H9 (cell line): ENCODE results near the gene PREB. TPM values are rescaled to one million over a fixed set of nuclear protein-coding genes. Genes with fewer than 3 reads are reported as not detected.
A peak's percentile ranks its signal among the peaks of the same experiment; 100 is the strongest.

Experiments used
- DNase-seq: peaks from one replicate; pipeline ENCODE4 v3.0.0-alpha.2; 2017
- H2AFZ ChIP-seq: one replicate; pipeline ENCODE4 v1.6.1; 2013; ENCODE audit warnings: mild to moderate bottlenecking, low read length, control low read depth, moderate library complexity
- H2AK5ac ChIP-seq: 2 replicates; pipeline ENCODE4 v1.6.1; 2013; ENCODE audit warnings: low read length, control low read depth, mixed read lengths; ENCODE audit not compliant: insufficient read length
- H2BK120ac ChIP-seq: one replicate; pipeline ENCODE4 v1.6.1; 2013; ENCODE audit warnings: low read depth, mild to moderate bottlenecking, low read length, control low read depth, inconsistent platforms; ENCODE audit not compliant: poor library complexity, severe bottlenecking
- H2BK12ac ChIP-seq: 2 replicates; pipeline ENCODE4 v1.6.1; 2013; ENCODE audit warnings: low read length, control low read depth, mixed read lengths, low read depth; ENCODE audit not compliant: insufficient read length
- H2BK15ac ChIP-seq: 2 replicates; pipeline ENCODE4 v1.6.1; 2013; ENCODE audit warnings: low read depth, low read length, control low read depth
- H2BK20ac ChIP-seq: one replicate; pipeline ENCODE4 v1.6.1; 2013; ENCODE audit warnings: low read depth, mild to moderate bottlenecking, low read length, control low read depth, inconsistent platforms; ENCODE audit not compliant: poor library complexity, severe bottlenecking
- H2BK5ac ChIP-seq: 2 replicates; pipeline ENCODE4 v1.6.1; 2013; ENCODE audit warnings: low read length, control low read depth, mixed read lengths; ENCODE audit not compliant: insufficient read length
- H3K14ac ChIP-seq: 2 replicates; pipeline ENCODE4 v1.6.1; 2013; ENCODE audit warnings: low read length, control low read depth; ENCODE audit not compliant: insufficient read depth
- H3K18ac ChIP-seq: 2 replicates; pipeline ENCODE4 v1.6.1; 2013; ENCODE audit warnings: low read depth, mild to moderate bottlenecking, mixed read lengths, low read length, control low read depth; ENCODE audit not compliant: insufficient read length
- H3K23ac ChIP-seq: 2 replicates; pipeline ENCODE4 v1.6.1; 2013; ENCODE audit warnings: low read length, control low read depth, mixed read lengths, low read depth; ENCODE audit not compliant: insufficient read length
- H3K23me2 ChIP-seq: 2 replicates; pipeline ENCODE4 v1.6.1; 2013; ENCODE audit warnings: low read depth, mild to moderate bottlenecking, mixed read lengths, low read length, control low read depth; ENCODE audit not compliant: insufficient read length, poor library complexity, severe bottlenecking
- H3K27ac ChIP-seq: 2 replicates; pipeline ENCODE4 v1.5.1; 2013; ENCODE audit warnings: low read length, control low read depth, mixed read lengths, low read depth; ENCODE audit not compliant: insufficient read length
- H3K27me3 ChIP-seq: 2 replicates; pipeline ENCODE4 v1.6.1; 2013; ENCODE audit warnings: low read length, control low read depth, inconsistent platforms; ENCODE audit not compliant: insufficient read depth
- H3K4ac ChIP-seq: 2 replicates; pipeline ENCODE4 v1.6.1; 2013; ENCODE audit warnings: low read depth, mild to moderate bottlenecking, control low read depth, inconsistent platforms, low read length, moderate library complexity
- H3K4me1 ChIP-seq: 2 replicates; pipeline ENCODE4 v1.6.1; 2013; ENCODE audit warnings: low read length, control low read depth, inconsistent platforms; ENCODE audit not compliant: insufficient read depth
- H3K4me2 ChIP-seq: 2 replicates; pipeline ENCODE4 v1.6.1; 2013; ENCODE audit warnings: low read length, control low read depth, mixed read lengths; ENCODE audit not compliant: insufficient read length, insufficient read depth
- H3K56ac ChIP-seq: 2 replicates; pipeline ENCODE4 v1.6.1; 2013; ENCODE audit warnings: low read depth, mild to moderate bottlenecking, mixed read lengths, low read length, control low read depth; ENCODE audit not compliant: insufficient read length
- H3K79me1 ChIP-seq: 2 replicates; pipeline ENCODE4 v1.6.1; 2013; ENCODE audit warnings: low read depth, mild to moderate bottlenecking, moderate library complexity, low read length, control low read depth, inconsistent platforms; ENCODE audit not compliant: insufficient read depth, poor library complexity, severe bottlenecking
- H3K79me2 ChIP-seq: 2 replicates; pipeline ENCODE4 v1.6.1; 2013; ENCODE audit warnings: low read length, control low read depth, inconsistent platforms; ENCODE audit not compliant: insufficient read depth
- H3K9ac ChIP-seq: 2 replicates; pipeline ENCODE4 v1.6.1; 2013; ENCODE audit warnings: low read length, control low read depth, mixed read lengths; ENCODE audit not compliant: insufficient read length; ENCODE audit errors: extremely low read depth
- H3K9me3 ChIP-seq: one replicate; pipeline ENCODE4 v1.6.1; 2013; ENCODE audit warnings: low read depth, low read length, inconsistent platforms; ENCODE audit not compliant: control insufficient read depth
- H3T11ph ChIP-seq: one replicate; pipeline ENCODE4 v1.6.1; 2013; ENCODE audit warnings: mild to moderate bottlenecking, low read length, control low read depth, inconsistent platforms
- H4K20me1 ChIP-seq: one replicate; pipeline ENCODE4 v1.6.1; 2013; ENCODE audit not compliant: control insufficient read depth, insufficient read length, insufficient read depth
- H4K5ac ChIP-seq: 2 replicates; pipeline ENCODE4 v1.6.1; 2013; ENCODE audit warnings: low read depth, mild to moderate bottlenecking, mixed read lengths, low read length, control low read depth; ENCODE audit not compliant: insufficient read length
- H4K8ac ChIP-seq: replicated peaks from 2 replicates; pipeline ENCODE4 v1.6.1; 2013; ENCODE audit warnings: low read length, control low read depth, mixed read lengths, low read depth; ENCODE audit not compliant: insufficient read length
- H4K91ac ChIP-seq: 2 replicates; pipeline ENCODE4 v1.6.1; 2013; ENCODE audit warnings: low read depth, mild to moderate bottlenecking, moderate library complexity, mixed read lengths, low read length, control low read depth; ENCODE audit not compliant: insufficient read length
- H3K27ac Mint-ChIP-seq, 3 experiments: 2 replicates in 2 of 3; 3 replicates in 1 of 3; pipeline ENCODE4 v1.8.0; 2020 to 2021; ENCODE audit warnings: mixed read lengths in 3 of 3, mild to moderate bottlenecking in 1 of 3, moderate library complexity in 1 of 3
- H3K27me3 Mint-ChIP-seq: 2 replicates; pipeline ENCODE4 v1.8.0; 2021; ENCODE audit warnings: low read depth, mild to moderate bottlenecking, moderate library complexity, mixed read lengths
- H3K36me3 Mint-ChIP-seq, 3 experiments: 2 replicates in 2 of 3; 3 replicates in 1 of 3; pipeline ENCODE4 v1.8.0; 2020 to 2021; ENCODE audit warnings: low read depth in 3 of 3, mixed read lengths in 3 of 3; ENCODE audit not compliant: insufficient read depth in 1 of 3
- H3K4me1 Mint-ChIP-seq, 2 experiments: 2 replicates each; pipeline ENCODE4 v1.8.0; 2020; ENCODE audit warnings: mixed read lengths in 2 of 2
- H3K4me3 Mint-ChIP-seq, 2 experiments: 2 replicates in 1 of 2; 3 replicates in 1 of 2; pipeline ENCODE4 v1.8.0; 2020 to 2021; ENCODE audit warnings: mild to moderate bottlenecking in 2 of 2, mixed read lengths in 2 of 2, moderate library complexity in 1 of 2
- H3K9me3 Mint-ChIP-seq, 2 experiments: 2 replicates in 1 of 2; 3 replicates in 1 of 2; pipeline ENCODE4 v1.8.0; 2020; ENCODE audit warnings: mild to moderate bottlenecking in 2 of 2, mixed read lengths in 2 of 2, moderate library complexity in 1 of 2
- WGBS: extraction: QIAGEN DNeasy Blood & Tissue Kit; methylation state at CpG from one replicate; pipeline ENCODE4 v1.1.7; 2013; ENCODE audit warnings: missing lambda C conversion rate, low lambda C conversion rate, mixed read lengths; ENCODE audit not compliant: insufficient read length; ENCODE audit errors: extremely low coverage; 5-methylcytosine and 5-hydroxymethylcytosine counted together
- total RNA-seq: library from RNA; stranded (reverse); gene quantifications from 2 replicates; pipeline ENCODE4 v1.2.1, GENCODE V29; 2021
- TF ChIP-seq, protein P1 (sequence below): fragments of 200-600 bp; sonication (generic); conservative IDR thresholded peaks from 3 replicates; pipeline ENCODE4 v1.8.0; 2021; ENCODE audit warnings: antibody characterized with exemption, mild to moderate bottlenecking

PREB gene
- total RNA-seq, 1 experiment from 2014 or later: 43.6 TPM

DNA sequence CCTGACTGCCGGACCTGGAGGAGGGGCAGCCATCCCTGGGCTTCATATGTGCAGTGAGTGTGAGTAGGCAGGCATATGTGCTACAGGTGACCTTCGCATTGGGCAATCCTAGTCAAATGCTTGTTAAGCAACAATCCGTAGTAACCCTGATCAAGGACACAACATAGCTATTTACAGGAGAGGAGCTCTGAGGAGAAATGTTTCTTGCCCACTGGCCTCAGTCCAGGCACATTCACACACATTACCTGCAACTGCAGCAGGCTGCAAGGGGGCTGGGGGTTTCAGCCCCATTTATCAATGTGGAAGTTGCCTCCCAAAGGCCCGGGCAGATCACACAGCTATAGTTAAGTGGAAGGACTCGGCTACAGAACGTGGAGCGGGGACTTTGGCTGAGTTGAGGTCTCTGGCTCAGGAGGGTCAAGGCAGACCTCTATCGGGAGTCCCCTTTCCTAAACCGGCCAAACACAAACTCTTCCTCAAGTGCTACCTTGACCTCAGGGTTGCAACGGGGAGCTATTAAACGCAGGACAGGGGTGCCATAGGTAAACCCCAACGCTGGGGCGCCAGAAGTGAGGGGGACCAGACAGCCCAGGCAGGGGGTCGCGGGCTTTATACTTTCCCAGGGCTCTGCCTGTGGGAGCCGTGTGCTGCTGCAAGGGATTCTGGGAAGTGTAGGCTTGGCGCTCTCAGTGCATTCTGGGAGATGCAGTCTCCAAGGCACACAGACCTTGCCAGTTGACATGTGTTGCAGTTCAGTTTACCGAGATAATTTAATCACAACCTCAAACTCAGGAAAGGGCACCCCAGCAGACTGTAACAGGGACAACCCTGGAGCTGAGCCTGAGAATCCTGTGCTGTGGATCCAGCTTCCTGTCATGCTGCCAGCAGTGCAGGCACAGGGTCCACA is 38.4 kb downstream of the PREB start:
- H4K5ac ChIP-seq: no peak overlapping the region
- H3K9ac ChIP-seq: no peak overlapping the region
- no peaks in the 10 kb centered on the region for H3K27me3 ChIP-seq
- H3K79me2 ChIP-seq: no peaks in the 10 kb centered on the region
- H3K4ac ChIP-seq: no peak overlapping the region
- Mint-ChIP-seq H3K4me3 (peak overlapping the region; percentile 47 to 67), H3K4me1 (peaks cover 8 to 10% of the 10 kb centered on the region in 2 experiments), H3K36me3 (peaks cover 0 to 1% (median 0%) of the 10 kb centered on the region in 3 experiments; a peak in 3 of 7 replicates), H3K27me3 (no peaks in the 10 kb centered on the region), H3K27ac (peak overlapping the region in 2 of 3 experiments; percentile 68 to 82; a peak in 4 of 7 replicates), H3K9me3 (no peaks in the 10 kb centered on the region; a peak in 1 of 5 replicates)
- no peak overlapping the region for H3K56ac ChIP-seq
- H2AK5ac ChIP-seq: no peak overlapping the region
- no peak overlapping the region for H2BK120ac ChIP-seq
- no CpG with 5 or more reads among the region's 18 CpGs for WGBS
- no peaks in the 10 kb centered on the region for H3K9me3 ChIP-seq
- no peak overlapping the region for H2BK15ac ChIP-seq
- H4K8ac ChIP-seq: no peak overlapping the region
- no peak overlapping the region for H3K27ac ChIP-seq
- no peaks in the 10 kb centered on the region for H3K23me2 ChIP-seq
- H4K20me1 ChIP-seq: peaks cover 3% of the 10 kb centered on the region
- H3K14ac ChIP-seq: no peak overlapping the region
- TF ChIP-seq, protein P1, sequence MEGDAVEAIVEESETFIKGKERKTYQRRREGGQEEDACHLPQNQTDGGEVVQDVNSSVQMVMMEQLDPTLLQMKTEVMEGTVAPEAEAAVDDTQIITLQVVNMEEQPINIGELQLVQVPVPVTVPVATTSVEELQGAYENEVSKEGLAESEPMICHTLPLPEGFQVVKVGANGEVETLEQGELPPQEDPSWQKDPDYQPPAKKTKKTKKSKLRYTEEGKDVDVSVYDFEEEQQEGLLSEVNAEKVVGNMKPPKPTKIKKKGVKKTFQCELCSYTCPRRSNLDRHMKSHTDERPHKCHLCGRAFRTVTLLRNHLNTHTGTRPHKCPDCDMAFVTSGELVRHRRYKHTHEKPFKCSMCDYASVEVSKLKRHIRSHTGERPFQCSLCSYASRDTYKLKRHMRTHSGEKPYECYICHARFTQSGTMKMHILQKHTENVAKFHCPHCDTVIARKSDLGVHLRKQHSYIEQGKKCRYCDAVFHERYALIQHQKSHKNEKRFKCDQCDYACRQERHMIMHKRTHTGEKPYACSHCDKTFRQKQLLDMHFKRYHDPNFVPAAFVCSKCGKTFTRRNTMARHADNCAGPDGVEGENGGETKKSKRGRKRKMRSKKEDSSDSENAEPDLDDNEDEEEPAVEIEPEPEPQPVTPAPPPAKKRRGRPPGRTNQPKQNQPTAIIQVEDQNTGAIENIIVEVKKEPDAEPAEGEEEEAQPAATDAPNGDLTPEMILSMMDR: no peak
- no peak overlapping the region for H2BK20ac ChIP-seq
- peak; percentile 76 for DNase-seq
- H2BK5ac ChIP-seq: no peak overlapping the region
- no peaks in the 10 kb centered on the region for H3K4me1 ChIP-seq
- no peak overlapping the region for H2AFZ ChIP-seq
- peak overlapping the region; percentile 22 for H3K4me2 ChIP-seq
- no peak overlapping the region for H4K91ac ChIP-seq
- H3T11ph ChIP-seq: no peak overlapping the region
- no peak overlapping the region for H3K23ac ChIP-seq
- H3K79me1 ChIP-seq: no peaks in the 10 kb centered on the region
- H2BK12ac ChIP-seq: no peak overlapping the region
- peak overlapping the region; percentile 18 for H3K18ac ChIP-seq
